Stomach (tissue), 9 donors: ENCODE results near the gene CCND1. TPM values are rescaled to one million over a fixed set of nuclear protein-coding genes. Genes with fewer than 3 reads are reported as not detected.
"Not testable (repeated sequence)": the region's sequence is repeated elsewhere in the genome, so short reads cannot be mapped to it uniquely, and the experiment has no call there.

Experiments
- DNase-seq, 2 donors: peaks; one replicate each; pipeline versions ENCODE4 v3.0.0 to v3.0.0-alpha.2; 2013 to 2019
- H3K27ac ChIP-seq, 5 donors: fragments of 200-600 bp in 4 of 5; sonication (generic) in 4 of 5; one replicate each; pipeline ENCODE4 v1.5.1; 2013 to 2019; ENCODE audit warnings: mild to moderate bottlenecking in 1 of 5, moderate library complexity in 1 of 5
- H3K27me3 ChIP-seq, 3 donors: fragments of 200-600 bp; sonication (generic); one replicate each; pipeline ENCODE4 v1.5.1; 2017 to 2019; ENCODE audit warnings: mixed run types in 1 of 3
- H3K36me3 ChIP-seq, 4 donors: fragments of 200-600 bp; sonication (generic); 1 replicate in 3 of 4; 2 replicates in 1 of 4; pipeline ENCODE4 v1.5.1; 2016 to 2019
- H3K4me1 ChIP-seq, 4 donors: fragments of 200-600 bp; sonication (generic); one replicate each; pipeline ENCODE4 v1.5.1; 2016 to 2019
- H3K4me3 ChIP-seq, 4 donors: fragments of 200-600 bp; sonication (generic) in 3 of 4; one replicate each; pipeline ENCODE4 v1.5.1; 2016 to 2019; ENCODE audit warnings: mild to moderate bottlenecking in 1 of 4
- H3K9me3 ChIP-seq, 4 donors: fragments of 200-600 bp; sonication (generic); one replicate each; pipeline ENCODE4 v1.5.1; 2016 to 2019
- CTCF ChIP-seq, 7 experiments: fragments of 450-650 bp in 4 of 7; fragments of 200-600 bp in 3 of 7; sonication (generic) in 3 of 7; IDR thresholded peaks; one replicate each; pipeline ENCODE4 v1.5.1; 2016 to 2019; ENCODE audit warnings: antibody characterized with exemption in 7 of 7, control low read depth in 2 of 7, mild to moderate bottlenecking in 1 of 7
- EP300 ChIP-seq: sonication (generic); formaldehyde crosslinking; IDR thresholded peaks from one replicate; pipeline ENCODE4 v1.6.1; 2017; ENCODE audit warnings: antibody characterized with exemption
- POLR2A ChIP-seq, 4 donors: fragments of 450-650 bp; IDR thresholded peaks; one replicate each; pipeline ENCODE4 v1.6.1; 2016; ENCODE audit warnings: antibody characterized with exemption in 4 of 4, control low read depth in 2 of 4, mild to moderate bottlenecking in 1 of 4, moderate library complexity in 1 of 4
- POLR2AphosphoS5 ChIP-seq, 3 donors: sonication (generic); formaldehyde crosslinking; IDR thresholded peaks; one replicate each; pipeline ENCODE4 v1.6.1; 2016; ENCODE audit warnings: antibody characterized with exemption in 3 of 3
- WGBS, 5 donors: extraction: QIAGEN DNeasy Blood & Tissue Kit in 3 of 5; methylation state at CpG; one replicate each; pipeline versions ENCODE4 v1.1.5 to v1.1.7; 2013 to 2018; 5-methylcytosine and 5-hydroxymethylcytosine counted together
- intact Hi-C: fragments of 100-400 bp; cut with DNase I; formaldehyde crosslinking; loops from one replicate; pipeline ENCODE4 v1.15.1; 2023; ENCODE audit warnings: low total_unique reads
- polyA plus RNA-seq, 3 donors: library from polyadenylated mRNA; stranded (reverse); fragments of 200-250 nt; gene quantifications; one replicate each; pipeline ENCODE4 v1.2.3, GENCODE V29; 2013
- total RNA-seq, 5 donors: library from RNA; depleted of rRNA; stranded (reverse); fragments of >200 nt; gene quantifications; one replicate each; pipeline versions ENCODE4 v1.1.0 to v1.2.3, GENCODE V29; 2014 to 2016
- donor health status: healthy with polysubstance abuse.
- donor health status: Bipolar disorder and iron deficiency.
- donor health status: healthy.

The CCND1 gene
- total and polyA plus RNA-seq, 8 donors, result 17.6 to 293 (median 55.1) TPM

DNA sequence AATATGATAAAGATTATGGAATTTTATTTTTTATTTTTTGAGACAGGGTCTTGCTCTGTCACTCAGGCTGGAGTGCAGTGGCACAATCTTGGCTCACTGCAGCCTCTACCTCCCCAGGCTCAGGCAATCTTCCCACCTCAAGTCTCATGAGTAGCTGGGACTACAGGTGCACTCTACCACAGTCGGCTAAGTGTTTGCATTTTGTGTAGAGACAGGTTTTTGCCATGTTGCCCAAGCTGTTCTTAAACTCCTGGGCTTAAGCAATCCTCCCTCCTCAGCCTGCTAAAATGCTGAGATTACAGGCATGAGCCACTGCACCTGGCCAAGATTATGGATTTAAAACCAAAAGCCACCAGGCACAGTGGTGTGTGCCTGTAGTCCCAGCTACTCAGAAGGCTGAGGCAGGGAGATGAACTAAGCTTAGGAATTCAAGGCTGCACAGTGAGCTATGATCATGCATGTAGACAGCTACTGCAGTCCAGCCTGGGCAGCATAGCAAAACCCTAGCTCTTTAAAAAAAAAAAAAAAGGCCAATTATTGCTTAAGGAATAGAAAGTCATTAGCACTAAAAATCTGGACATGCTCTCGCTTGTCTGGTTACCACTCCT lies 20.2 kb upstream of the CCND1 start:
- no peak for DNase-seq
- TF ChIP-seq POLR2AphosphoS5 (IDR thresholded peaks at IDR 0.05) (no peak), EP300 (no peak), POLR2A (IDR thresholded peaks at IDR 0.05) (no peak), CTCF (IDR thresholded peaks at IDR 0.05) (no peak)
- H3K4me3 ChIP-seq, result no peak overlapping the region
- intact Hi-C loops, result no loop called here
- H3K27me3 ChIP-seq, result peaks cover 0 to 31% (median 0%) of the 10 kb centered on the region in 3 donors
- no peaks in the 10 kb centered on the region for H3K9me3 ChIP-seq
- no peak overlapping the region for H3K27ac ChIP-seq
- H3K36me3 ChIP-seq, result no peaks in the 10 kb centered on the region
- 62 to 78% (median 74%) methylated on average over 2 of the region's 2 CpGs for WGBS, 5 donors
- H3K4me1 ChIP-seq, result peaks cover 0 to 4% (median 0%) of the 10 kb centered on the region in 4 donors

DNA sequence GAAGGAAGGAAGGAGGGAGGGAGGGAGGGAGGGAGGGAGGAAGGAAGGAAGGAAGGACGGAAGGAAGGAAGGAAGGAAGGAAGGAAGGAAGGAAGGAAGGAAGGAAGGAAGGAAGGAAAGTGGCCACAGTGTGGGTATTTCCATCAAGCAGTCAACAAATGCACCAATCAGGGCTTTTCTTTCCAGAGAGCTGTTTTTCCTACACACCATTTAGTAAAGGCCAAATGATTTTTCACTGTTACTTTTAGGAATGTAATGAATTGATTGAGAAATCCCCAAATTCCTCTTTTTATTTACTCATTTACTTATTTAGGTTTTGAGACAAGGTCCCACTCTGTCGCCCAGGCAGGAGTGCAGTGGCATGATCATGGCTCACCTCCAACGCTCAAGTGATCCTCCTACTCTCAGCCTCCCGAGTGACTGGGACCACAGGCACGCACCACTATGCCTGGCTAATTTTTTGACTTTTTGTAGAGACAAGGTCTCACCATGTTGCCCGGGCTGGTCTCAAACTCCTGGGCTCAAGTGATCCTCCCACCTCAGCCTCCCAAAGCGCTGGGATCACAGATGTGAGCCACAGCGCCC lies 18.8 kb upstream of the CCND1 start:
- 77 to 87% (median 79%) methylated on average over 7 to 8 of the region's 8 CpGs for WGBS, 5 donors
- H3K4me3 ChIP-seq, H3K4me1 ChIP-seq, H3K9me3 ChIP-seq, DNase-seq, intact Hi-C loops, H3K36me3 ChIP-seq, H3K27ac ChIP-seq: not testable (repeated sequence)
- peaks cover 0 to 38% (median 0%) of the 10 kb centered on the region in 3 donors for H3K27me3 ChIP-seq

DNA sequence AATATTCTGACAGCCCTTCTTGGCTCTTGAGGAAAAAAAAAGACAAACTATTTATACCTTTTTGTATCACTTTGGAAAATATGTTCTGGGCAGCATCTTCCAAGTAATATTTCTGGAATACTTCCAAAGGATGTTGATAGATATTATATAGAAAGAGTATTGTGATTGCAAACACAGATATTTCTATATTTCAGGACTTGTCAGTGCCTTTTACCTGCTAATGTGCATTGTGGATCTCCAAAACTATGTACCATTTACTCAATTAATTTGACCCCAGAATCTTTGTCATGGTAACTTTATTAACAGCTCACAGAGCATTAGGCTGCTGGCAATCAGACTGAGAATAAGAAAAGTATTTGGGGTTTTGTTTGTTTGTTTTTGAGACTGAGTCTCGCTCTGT lies 16.7 kb upstream of the CCND1 start:
- DNase-seq, result no peak
- Histone ChIP-seq H3K27ac (no peak overlapping the region), H3K4me1 (peaks cover 0 to 4% (median 0%) of the 10 kb centered on the region in 4 donors), H3K27me3 (peaks cover 0 to 56% (median 3%) of the 10 kb centered on the region in 3 donors), H3K36me3 (no peaks in the 10 kb centered on the region), H3K9me3 (peaks cover 0 to 9% (median 6%) of the 10 kb centered on the region in 4 donors), H3K4me3 (no peak overlapping the region)
- WGBS, 5 donors, result 67 to 87% (median 77%) methylated on average over 1 of the region's 1 CpG
- intact Hi-C loops, result no loop called here
- no peak for TF ChIP-seq CTCF (IDR thresholded peaks at IDR 0.05)
- no peak for TF ChIP-seq POLR2A (IDR thresholded peaks at IDR 0.05)
- no peak for TF ChIP-seq EP300
- no peak for TF ChIP-seq POLR2AphosphoS5 (IDR thresholded peaks at IDR 0.05)

DNA sequence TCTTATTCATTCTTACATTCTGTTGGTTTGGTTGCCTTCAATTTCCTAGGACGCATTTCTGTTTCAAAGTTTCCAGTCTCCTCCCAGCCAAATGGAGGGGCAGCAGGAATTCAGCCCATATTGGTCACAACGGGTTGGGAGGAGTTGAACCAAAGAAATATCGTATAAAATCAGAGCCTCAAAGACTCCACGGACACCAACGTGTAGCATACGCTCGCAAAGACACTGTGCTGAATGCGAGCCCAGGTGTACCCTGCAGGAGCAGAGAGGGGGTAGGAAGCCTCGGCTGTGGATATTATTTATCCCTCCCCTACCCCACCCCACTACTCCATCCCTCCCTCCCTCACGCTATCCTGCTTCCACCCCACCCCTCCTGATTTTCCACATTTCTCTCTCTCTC lies 15.5 kb upstream of the CCND1 start:
- WGBS, 5 donors, result 75 to 82% (median 78%) methylated on average over 10 of the region's 10 CpGs

More for the DNA sequence above, 15.5 kb upstream of the CCND1 start:
- Histone ChIP-seq H3K4me1 (peaks cover 0 to 4% (median 0%) of the 10 kb centered on the region in 4 donors), H3K4me3 (no peak overlapping the region), H3K27ac (no peak overlapping the region), H3K36me3 (no peaks in the 10 kb centered on the region), H3K9me3 (peaks cover 0 to 18% (median 14%) of the 10 kb centered on the region in 4 donors), H3K27me3 (peaks cover 0 to 61% (median 3%) of the 10 kb centered on the region in 3 donors)
- intact Hi-C loops, result no loop called here
- TF ChIP-seq CTCF (IDR thresholded peaks at IDR 0.05) (no peak), POLR2A (IDR thresholded peaks at IDR 0.05) (no peak), EP300 (no peak), POLR2AphosphoS5 (IDR thresholded peaks at IDR 0.05) (no peak)
- no peak for DNase-seq
